H9 (cell line): ENCODE measurements around the gene KAZN. TPM values are rescaled to one million over a fixed set of nuclear protein-coding genes. Genes with fewer than 3 reads are reported as not detected.

ENCODE experiments used
- DNase-seq: peaks from one replicate; pipeline ENCODE4 v3.0.0-alpha.2; 2017
- H2AFZ ChIP-seq: one replicate; pipeline ENCODE4 v1.6.1; 2013; ENCODE audit warnings: mild to moderate bottlenecking, low read length, control low read depth, moderate library complexity
- H2AK5ac ChIP-seq: 2 replicates; pipeline ENCODE4 v1.6.1; 2013; ENCODE audit warnings: low read length, control low read depth, mixed read lengths; ENCODE audit not compliant: insufficient read length
- H2BK120ac ChIP-seq: one replicate; pipeline ENCODE4 v1.6.1; 2013; ENCODE audit warnings: low read depth, mild to moderate bottlenecking, low read length, control low read depth, inconsistent platforms; ENCODE audit not compliant: poor library complexity, severe bottlenecking
- H2BK12ac ChIP-seq: 2 replicates; pipeline ENCODE4 v1.6.1; 2013; ENCODE audit warnings: low read length, control low read depth, mixed read lengths, low read depth; ENCODE audit not compliant: insufficient read length
- H2BK15ac ChIP-seq: 2 replicates; pipeline ENCODE4 v1.6.1; 2013; ENCODE audit warnings: low read depth, low read length, control low read depth
- H2BK20ac ChIP-seq: one replicate; pipeline ENCODE4 v1.6.1; 2013; ENCODE audit warnings: low read depth, mild to moderate bottlenecking, low read length, control low read depth, inconsistent platforms; ENCODE audit not compliant: poor library complexity, severe bottlenecking
- H2BK5ac ChIP-seq: 2 replicates; pipeline ENCODE4 v1.6.1; 2013; ENCODE audit warnings: low read length, control low read depth, mixed read lengths; ENCODE audit not compliant: insufficient read length
- H3K14ac ChIP-seq: 2 replicates; pipeline ENCODE4 v1.6.1; 2013; ENCODE audit warnings: low read length, control low read depth; ENCODE audit not compliant: insufficient read depth
- H3K18ac ChIP-seq: 2 replicates; pipeline ENCODE4 v1.6.1; 2013; ENCODE audit warnings: low read depth, mild to moderate bottlenecking, mixed read lengths, low read length, control low read depth; ENCODE audit not compliant: insufficient read length
- H3K23ac ChIP-seq: 2 replicates; pipeline ENCODE4 v1.6.1; 2013; ENCODE audit warnings: low read length, control low read depth, mixed read lengths, low read depth; ENCODE audit not compliant: insufficient read length
- H3K23me2 ChIP-seq: 2 replicates; pipeline ENCODE4 v1.6.1; 2013; ENCODE audit warnings: low read depth, mild to moderate bottlenecking, mixed read lengths, low read length, control low read depth; ENCODE audit not compliant: insufficient read length, poor library complexity, severe bottlenecking
- H3K27ac ChIP-seq: 2 replicates; pipeline ENCODE4 v1.5.1; 2013; ENCODE audit warnings: low read length, control low read depth, mixed read lengths, low read depth; ENCODE audit not compliant: insufficient read length
- H3K27me3 ChIP-seq: 2 replicates; pipeline ENCODE4 v1.6.1; 2013; ENCODE audit warnings: low read length, control low read depth, inconsistent platforms; ENCODE audit not compliant: insufficient read depth
- H3K4ac ChIP-seq: 2 replicates; pipeline ENCODE4 v1.6.1; 2013; ENCODE audit warnings: low read depth, mild to moderate bottlenecking, control low read depth, inconsistent platforms, low read length, moderate library complexity
- H3K4me1 ChIP-seq: 2 replicates; pipeline ENCODE4 v1.6.1; 2013; ENCODE audit warnings: low read length, control low read depth, inconsistent platforms; ENCODE audit not compliant: insufficient read depth
- H3K4me2 ChIP-seq: 2 replicates; pipeline ENCODE4 v1.6.1; 2013; ENCODE audit warnings: low read length, control low read depth, mixed read lengths; ENCODE audit not compliant: insufficient read length, insufficient read depth
- H3K56ac ChIP-seq: 2 replicates; pipeline ENCODE4 v1.6.1; 2013; ENCODE audit warnings: low read depth, mild to moderate bottlenecking, mixed read lengths, low read length, control low read depth; ENCODE audit not compliant: insufficient read length
- H3K79me1 ChIP-seq: 2 replicates; pipeline ENCODE4 v1.6.1; 2013; ENCODE audit warnings: low read depth, mild to moderate bottlenecking, moderate library complexity, low read length, control low read depth, inconsistent platforms; ENCODE audit not compliant: insufficient read depth, poor library complexity, severe bottlenecking
- H3K79me2 ChIP-seq: 2 replicates; pipeline ENCODE4 v1.6.1; 2013; ENCODE audit warnings: low read length, control low read depth, inconsistent platforms; ENCODE audit not compliant: insufficient read depth
- H3K9ac ChIP-seq: 2 replicates; pipeline ENCODE4 v1.6.1; 2013; ENCODE audit warnings: low read length, control low read depth, mixed read lengths; ENCODE audit not compliant: insufficient read length; ENCODE audit errors: extremely low read depth
- H3K9me3 ChIP-seq: one replicate; pipeline ENCODE4 v1.6.1; 2013; ENCODE audit warnings: low read depth, low read length, inconsistent platforms; ENCODE audit not compliant: control insufficient read depth
- H3T11ph ChIP-seq: one replicate; pipeline ENCODE4 v1.6.1; 2013; ENCODE audit warnings: mild to moderate bottlenecking, low read length, control low read depth, inconsistent platforms
- H4K20me1 ChIP-seq: one replicate; pipeline ENCODE4 v1.6.1; 2013; ENCODE audit not compliant: control insufficient read depth, insufficient read length, insufficient read depth
- H4K5ac ChIP-seq: 2 replicates; pipeline ENCODE4 v1.6.1; 2013; ENCODE audit warnings: low read depth, mild to moderate bottlenecking, mixed read lengths, low read length, control low read depth; ENCODE audit not compliant: insufficient read length
- H4K8ac ChIP-seq: replicated peaks from 2 replicates; pipeline ENCODE4 v1.6.1; 2013; ENCODE audit warnings: low read length, control low read depth, mixed read lengths, low read depth; ENCODE audit not compliant: insufficient read length
- H4K91ac ChIP-seq: 2 replicates; pipeline ENCODE4 v1.6.1; 2013; ENCODE audit warnings: low read depth, mild to moderate bottlenecking, moderate library complexity, mixed read lengths, low read length, control low read depth; ENCODE audit not compliant: insufficient read length
- H3K27ac Mint-ChIP-seq, 3 experiments: 2 replicates in 2 of 3; 3 replicates in 1 of 3; pipeline ENCODE4 v1.8.0; 2020 to 2021; ENCODE audit warnings: mixed read lengths in 3 of 3, mild to moderate bottlenecking in 1 of 3, moderate library complexity in 1 of 3
- H3K27me3 Mint-ChIP-seq: 2 replicates; pipeline ENCODE4 v1.8.0; 2021; ENCODE audit warnings: low read depth, mild to moderate bottlenecking, moderate library complexity, mixed read lengths
- H3K36me3 Mint-ChIP-seq, 3 experiments: 2 replicates in 2 of 3; 3 replicates in 1 of 3; pipeline ENCODE4 v1.8.0; 2020 to 2021; ENCODE audit warnings: low read depth in 3 of 3, mixed read lengths in 3 of 3; ENCODE audit not compliant: insufficient read depth in 1 of 3
- H3K4me1 Mint-ChIP-seq, 2 experiments: 2 replicates each; pipeline ENCODE4 v1.8.0; 2020; ENCODE audit warnings: mixed read lengths in 2 of 2
- H3K4me3 Mint-ChIP-seq, 2 experiments: 2 replicates in 1 of 2; 3 replicates in 1 of 2; pipeline ENCODE4 v1.8.0; 2020 to 2021; ENCODE audit warnings: mild to moderate bottlenecking in 2 of 2, mixed read lengths in 2 of 2, moderate library complexity in 1 of 2
- H3K9me3 Mint-ChIP-seq, 2 experiments: 2 replicates in 1 of 2; 3 replicates in 1 of 2; pipeline ENCODE4 v1.8.0; 2020; ENCODE audit warnings: mild to moderate bottlenecking in 2 of 2, mixed read lengths in 2 of 2, moderate library complexity in 1 of 2
- whole genome bisulfite sequencing: extraction: QIAGEN DNeasy Blood & Tissue Kit; methylation state at CpG from one replicate; pipeline ENCODE4 v1.1.7; 2013; ENCODE audit warnings: missing lambda C conversion rate, low lambda C conversion rate, mixed read lengths; ENCODE audit not compliant: insufficient read length; ENCODE audit errors: extremely low coverage; 5-methylcytosine and 5-hydroxymethylcytosine counted together
- total RNA-seq: library from RNA; stranded (reverse); gene quantifications from 2 replicates; pipeline ENCODE4 v1.2.1, GENCODE V29; 2021
- TF ChIP-seq, protein P1 (sequence below): fragments of 200-600 bp; sonication (generic); conservative IDR thresholded peaks from 3 replicates; pipeline ENCODE4 v1.8.0; 2021; ENCODE audit warnings: antibody characterized with exemption, mild to moderate bottlenecking

The KAZN gene
- total RNA-seq, 1 experiment from 2014 or later = 7.6 TPM

DNA sequence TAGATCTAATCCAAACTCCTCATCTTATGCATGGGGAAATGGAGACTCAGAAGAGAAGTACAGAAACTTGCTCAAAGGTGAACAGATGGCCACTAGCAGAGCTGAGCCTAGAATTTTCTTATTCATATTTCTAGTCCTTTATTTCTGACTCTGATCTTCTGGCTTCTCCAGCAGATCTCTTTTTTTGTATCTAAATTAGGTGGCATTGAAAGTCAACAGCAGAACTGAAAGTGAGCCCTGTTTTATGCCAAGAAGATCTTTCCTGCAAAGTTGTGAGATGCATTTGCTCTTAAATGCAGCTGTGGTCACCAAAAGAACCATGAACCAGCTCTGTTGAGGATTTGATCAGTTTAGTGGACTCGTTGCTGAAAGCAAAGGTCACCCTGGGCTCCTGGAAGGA lies 75.5 kb downstream of the KAZN start:
- Histone ChIP-seq H4K91ac (no peak overlapping the region), H3T11ph (no peak overlapping the region), H2BK12ac (no peak overlapping the region), H3K27me3 (no peaks in the 10 kb centered on the region), H3K4ac (no peak overlapping the region), H3K79me1 (no peaks in the 10 kb centered on the region), H3K9me3 (peaks cover 8% of the 10 kb centered on the region), H3K27ac (no peak overlapping the region), H3K4me1 (no peaks in the 10 kb centered on the region; the same call in 1 of the 2 replicates), H2BK120ac (no peak overlapping the region), H3K18ac (no peak overlapping the region), H3K23me2 (no peaks in the 10 kb centered on the region), H3K56ac (no peak overlapping the region), H2BK15ac (no peak overlapping the region), H4K8ac (no peak overlapping the region), H3K23ac (no peak overlapping the region), H2BK5ac (no peak overlapping the region), H2AFZ (no peak overlapping the region), H3K79me2 (no peaks in the 10 kb centered on the region), H2AK5ac (no peak overlapping the region), H4K20me1 (no peaks in the 10 kb centered on the region), H4K5ac (no peak overlapping the region), H3K4me2 (no peak overlapping the region), H2BK20ac (no peak overlapping the region), H3K14ac (no peak overlapping the region), H3K9ac (no peak overlapping the region)
- Mint-ChIP-seq H3K4me1 (peaks cover 12 to 24% of the 10 kb centered on the region in 2 experiments), H3K9me3 (peaks cover 6% of the 10 kb centered on the region in 2 experiments), H3K27ac (no peak overlapping the region), H3K4me3 (no peak overlapping the region), H3K36me3 (peaks cover 5 to 7% (median 6%) of the 10 kb centered on the region in 3 experiments; a peak in 5 of 7 replicates), H3K27me3 (peaks cover 5% of the 10 kb centered on the region)
- no CpG with 5 or more reads among the region's 1 CpG for WGBS
- DNase-seq = no peak
- TF ChIP-seq, protein P1, sequence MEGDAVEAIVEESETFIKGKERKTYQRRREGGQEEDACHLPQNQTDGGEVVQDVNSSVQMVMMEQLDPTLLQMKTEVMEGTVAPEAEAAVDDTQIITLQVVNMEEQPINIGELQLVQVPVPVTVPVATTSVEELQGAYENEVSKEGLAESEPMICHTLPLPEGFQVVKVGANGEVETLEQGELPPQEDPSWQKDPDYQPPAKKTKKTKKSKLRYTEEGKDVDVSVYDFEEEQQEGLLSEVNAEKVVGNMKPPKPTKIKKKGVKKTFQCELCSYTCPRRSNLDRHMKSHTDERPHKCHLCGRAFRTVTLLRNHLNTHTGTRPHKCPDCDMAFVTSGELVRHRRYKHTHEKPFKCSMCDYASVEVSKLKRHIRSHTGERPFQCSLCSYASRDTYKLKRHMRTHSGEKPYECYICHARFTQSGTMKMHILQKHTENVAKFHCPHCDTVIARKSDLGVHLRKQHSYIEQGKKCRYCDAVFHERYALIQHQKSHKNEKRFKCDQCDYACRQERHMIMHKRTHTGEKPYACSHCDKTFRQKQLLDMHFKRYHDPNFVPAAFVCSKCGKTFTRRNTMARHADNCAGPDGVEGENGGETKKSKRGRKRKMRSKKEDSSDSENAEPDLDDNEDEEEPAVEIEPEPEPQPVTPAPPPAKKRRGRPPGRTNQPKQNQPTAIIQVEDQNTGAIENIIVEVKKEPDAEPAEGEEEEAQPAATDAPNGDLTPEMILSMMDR = no peak
